MM.1S (cell line): ENCODE data around the gene CCDC87.

ENCODE experiments used
- EZH2 ChIP-seq: fragments of 300-600 bp; sonication (generic); optimal IDR thresholded peaks from 2 replicates; pipeline ENCODE3; 2017; ENCODE audit warnings: low read depth, mild to moderate bottlenecking, antibody characterized with exemption, low read length, mixed read lengths
- EZH2phosphoT487 ChIP-seq: fragments of 300-600 bp; sonication (generic); IDR thresholded peaks from 2 replicates; pipeline ENCODE4 v1.6.1; 2018; ENCODE audit warnings: antibody characterized with exemption, low read length
- TF ChIP-seq, protein P1 (sequence below): fragments of 300-600 bp; sonication (generic); IDR thresholded peaks from 2 replicates; pipeline ENCODE4 v1.5.1; 2016; ENCODE audit warnings: antibody characterized with exemption, low read length, mixed read lengths

DNA sequence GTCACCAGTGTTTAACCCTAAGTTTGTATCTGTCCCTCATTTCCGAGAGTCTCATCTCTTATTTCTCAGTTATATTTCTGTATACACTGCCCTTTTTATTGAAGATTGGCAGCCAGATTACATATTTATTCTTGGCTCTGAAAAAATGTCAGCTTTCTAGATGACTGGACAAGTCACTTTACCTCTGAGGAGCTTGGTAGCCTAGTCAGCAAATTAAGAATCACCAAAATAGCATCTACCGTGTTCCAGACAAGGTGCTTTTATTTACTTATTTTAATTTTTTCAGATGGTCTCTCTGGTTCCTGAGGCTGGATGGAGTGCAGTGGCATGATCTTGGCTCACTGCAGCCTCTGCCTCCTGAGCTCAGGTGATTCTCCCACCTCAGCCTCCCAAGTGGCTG, 40.1 kb upstream of the CCDC87 start:
- TF ChIP-seq, protein P1, sequence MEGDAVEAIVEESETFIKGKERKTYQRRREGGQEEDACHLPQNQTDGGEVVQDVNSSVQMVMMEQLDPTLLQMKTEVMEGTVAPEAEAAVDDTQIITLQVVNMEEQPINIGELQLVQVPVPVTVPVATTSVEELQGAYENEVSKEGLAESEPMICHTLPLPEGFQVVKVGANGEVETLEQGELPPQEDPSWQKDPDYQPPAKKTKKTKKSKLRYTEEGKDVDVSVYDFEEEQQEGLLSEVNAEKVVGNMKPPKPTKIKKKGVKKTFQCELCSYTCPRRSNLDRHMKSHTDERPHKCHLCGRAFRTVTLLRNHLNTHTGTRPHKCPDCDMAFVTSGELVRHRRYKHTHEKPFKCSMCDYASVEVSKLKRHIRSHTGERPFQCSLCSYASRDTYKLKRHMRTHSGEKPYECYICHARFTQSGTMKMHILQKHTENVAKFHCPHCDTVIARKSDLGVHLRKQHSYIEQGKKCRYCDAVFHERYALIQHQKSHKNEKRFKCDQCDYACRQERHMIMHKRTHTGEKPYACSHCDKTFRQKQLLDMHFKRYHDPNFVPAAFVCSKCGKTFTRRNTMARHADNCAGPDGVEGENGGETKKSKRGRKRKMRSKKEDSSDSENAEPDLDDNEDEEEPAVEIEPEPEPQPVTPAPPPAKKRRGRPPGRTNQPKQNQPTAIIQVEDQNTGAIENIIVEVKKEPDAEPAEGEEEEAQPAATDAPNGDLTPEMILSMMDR = no peak
- no peak for TF ChIP-seq EZH2
- TF ChIP-seq EZH2phosphoT487 = no peak
